GM21367 (cell line): Measurements from ENCODE around the gene GSE1.

Source experiments
- ATAC-seq: cut with Tn5 transposase; IDR thresholded peaks from one replicate; pipeline ENCODE4 v1.9.1; 2021; ENCODE audit not compliant: unreplicated experiment

Gene GSE1

GRCh38 chr16:85696781-85697180 is 83.7 kb downstream of the GSE1 start:
- ATAC-seq: no peak

GRCh38 chr16:85697431-85697830 is 84.3 kb downstream of the GSE1 start:
- no peak for ATAC-seq

DNA sequence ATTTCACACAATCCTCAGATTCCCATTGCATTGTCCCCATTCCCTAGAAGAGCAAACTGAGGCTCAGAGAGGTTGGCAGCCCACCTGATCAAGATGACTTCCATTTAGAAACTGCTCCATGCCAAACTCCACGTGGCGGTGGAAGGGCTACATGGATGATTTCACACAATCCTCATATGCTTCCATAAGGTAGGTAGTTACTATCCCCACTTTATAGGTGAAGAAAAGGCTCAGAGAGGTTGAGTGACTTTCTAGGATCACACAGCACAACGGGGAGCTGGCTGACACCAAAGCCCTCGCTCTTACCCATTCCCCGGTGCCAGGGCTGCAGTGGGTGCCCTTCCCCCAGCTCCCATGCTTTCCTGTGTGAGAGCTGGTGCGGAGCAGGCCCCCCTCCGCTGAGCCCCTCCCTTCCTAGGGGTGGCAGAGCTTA is 85.4 kb downstream of the GSE1 start:
- ATAC-seq: no peak

DNA sequence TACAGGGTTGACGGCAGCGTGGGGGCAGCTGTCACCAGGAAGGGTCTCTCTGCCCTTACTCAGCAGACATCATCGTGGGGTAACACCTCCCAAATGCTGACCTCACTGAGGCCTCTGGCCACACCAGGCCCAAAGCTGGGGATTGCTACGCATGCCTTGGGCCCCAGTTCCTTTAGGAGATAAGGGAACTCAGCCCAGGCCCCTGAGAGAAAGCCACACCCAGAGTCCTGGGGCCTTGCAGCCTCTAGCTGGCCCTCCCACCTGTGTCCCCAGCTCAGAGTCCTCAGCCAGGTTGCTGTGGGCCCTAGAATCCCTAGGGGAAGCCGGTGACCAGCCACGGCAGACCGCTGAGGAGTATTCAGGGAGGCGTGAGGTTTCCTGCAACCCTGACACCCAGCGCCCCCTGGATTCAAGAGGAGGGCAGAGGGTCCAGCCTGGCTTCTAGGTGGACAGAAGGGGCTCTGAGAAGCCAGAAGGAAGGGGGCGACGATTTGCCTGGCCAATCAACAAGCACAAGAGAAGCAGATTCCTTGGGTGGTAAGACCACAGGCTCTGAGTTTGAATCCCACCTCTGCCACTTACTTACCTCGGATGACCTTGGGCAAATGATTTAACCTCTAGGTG is 85.9 kb downstream of the GSE1 start:
- no peak for ATAC-seq

DNA sequence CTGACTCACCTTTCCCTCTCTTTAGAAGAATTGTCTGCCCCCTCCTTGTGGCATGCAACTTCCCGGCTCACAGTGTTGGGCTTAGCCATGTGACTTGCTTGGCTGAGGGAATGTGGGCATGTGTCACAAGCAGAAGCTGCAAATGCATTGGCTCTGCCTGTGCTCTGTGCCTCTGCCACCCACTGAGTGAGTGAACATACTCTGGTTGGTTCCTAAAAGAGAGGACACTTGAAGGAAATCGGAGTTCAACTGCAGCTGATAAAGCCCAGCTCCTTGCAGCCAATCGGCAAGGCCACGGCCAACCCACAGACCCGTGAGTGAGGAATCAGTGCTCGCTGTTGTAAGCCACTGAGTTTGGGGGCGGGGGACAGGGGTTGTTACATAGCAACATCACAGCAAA is 86.5 kb downstream of the GSE1 start:
- no peak for ATAC-seq

DNA sequence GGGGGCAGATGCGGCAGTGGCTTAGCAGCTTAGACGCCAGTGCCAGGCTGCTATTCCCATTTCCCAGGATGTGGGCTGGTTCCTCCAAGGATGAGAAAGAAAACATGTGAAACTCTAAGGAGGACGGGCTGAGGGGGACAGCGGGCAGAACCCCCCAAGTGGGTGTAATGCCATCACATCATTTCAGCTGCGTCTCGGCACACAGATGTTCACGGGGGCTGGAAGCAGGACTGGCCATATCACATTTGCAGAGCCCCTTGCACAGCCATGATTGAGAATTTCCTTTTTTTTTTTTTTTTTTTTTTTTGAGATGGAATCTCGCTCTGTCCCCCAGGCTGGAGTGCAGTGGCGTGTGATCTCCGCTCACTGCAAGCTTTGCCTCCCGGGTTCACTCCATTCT is 90.9 kb downstream of the GSE1 start:
- ATAC-seq: no peak

DNA sequence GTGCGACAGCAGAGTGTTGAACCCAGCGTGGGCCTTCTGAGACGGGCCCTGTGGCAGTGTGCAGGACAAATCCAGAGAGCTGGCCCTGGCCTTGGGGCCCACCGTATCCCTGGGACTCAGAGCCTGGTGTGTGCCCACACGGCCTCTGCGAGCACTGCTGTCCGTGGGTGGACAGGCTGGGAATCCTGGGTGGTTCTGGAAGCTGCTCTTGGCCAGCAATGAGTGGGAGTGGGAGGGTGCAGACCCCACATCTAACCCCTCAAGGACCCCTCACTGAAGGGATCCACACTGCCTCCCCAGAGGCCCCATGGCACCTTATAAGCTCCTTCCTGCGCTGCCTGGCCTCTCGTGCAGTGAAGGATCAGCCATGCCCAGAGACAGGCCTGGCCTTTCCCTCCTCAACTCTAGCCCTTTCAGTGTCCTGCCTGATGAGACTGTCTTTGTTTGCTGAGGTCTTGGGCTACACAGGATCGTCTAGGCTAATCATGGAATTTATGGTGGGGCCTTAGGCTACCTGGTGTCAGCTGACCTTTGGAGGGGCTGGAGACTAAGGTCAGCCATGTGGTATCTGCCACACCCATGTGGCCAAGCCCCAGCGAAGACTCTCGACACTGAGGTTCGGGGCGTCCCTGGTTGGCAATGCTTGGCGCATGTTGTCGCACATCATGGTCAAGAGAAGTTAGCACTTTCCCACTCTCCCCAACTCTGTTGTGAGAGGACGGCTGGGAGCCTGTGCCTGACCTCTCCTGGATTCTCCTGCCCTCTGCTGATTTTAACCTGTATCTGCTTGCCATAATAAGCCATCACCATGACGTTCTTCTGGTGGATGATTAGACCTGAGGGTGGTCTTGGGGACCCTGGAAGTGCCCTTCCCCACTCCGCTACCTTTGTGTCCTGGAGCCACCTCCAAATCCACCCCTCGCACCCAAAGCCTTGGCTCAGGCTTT is 92.1 kb downstream of the GSE1 start:
- ATAC-seq: no peak

DNA sequence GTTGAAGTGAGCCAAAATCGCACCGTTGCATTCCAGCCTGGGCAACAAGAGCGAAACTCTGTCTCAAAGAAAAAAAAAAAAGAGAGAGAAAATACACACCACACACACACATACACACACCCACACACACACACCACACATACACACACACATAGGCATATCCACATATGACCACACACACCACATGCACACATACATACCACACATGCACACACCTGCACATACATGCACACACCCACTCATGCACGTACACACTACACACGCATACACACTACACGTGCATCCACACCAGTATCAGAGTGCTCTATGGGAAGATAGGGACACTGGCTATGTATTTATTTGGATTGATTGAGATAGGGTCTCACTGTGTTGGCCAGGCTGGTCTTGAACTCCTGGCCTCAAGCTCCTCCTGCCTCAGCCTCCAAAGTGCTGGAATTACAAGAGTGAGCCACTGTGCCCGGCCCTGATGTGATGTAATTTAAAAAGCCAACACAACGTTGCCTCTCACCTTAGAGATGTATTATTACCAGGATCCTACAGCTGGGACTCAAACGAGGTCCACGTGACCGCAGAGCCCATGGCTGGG is 93.4 kb downstream of the GSE1 start:
- ATAC-seq: no peak

DNA sequence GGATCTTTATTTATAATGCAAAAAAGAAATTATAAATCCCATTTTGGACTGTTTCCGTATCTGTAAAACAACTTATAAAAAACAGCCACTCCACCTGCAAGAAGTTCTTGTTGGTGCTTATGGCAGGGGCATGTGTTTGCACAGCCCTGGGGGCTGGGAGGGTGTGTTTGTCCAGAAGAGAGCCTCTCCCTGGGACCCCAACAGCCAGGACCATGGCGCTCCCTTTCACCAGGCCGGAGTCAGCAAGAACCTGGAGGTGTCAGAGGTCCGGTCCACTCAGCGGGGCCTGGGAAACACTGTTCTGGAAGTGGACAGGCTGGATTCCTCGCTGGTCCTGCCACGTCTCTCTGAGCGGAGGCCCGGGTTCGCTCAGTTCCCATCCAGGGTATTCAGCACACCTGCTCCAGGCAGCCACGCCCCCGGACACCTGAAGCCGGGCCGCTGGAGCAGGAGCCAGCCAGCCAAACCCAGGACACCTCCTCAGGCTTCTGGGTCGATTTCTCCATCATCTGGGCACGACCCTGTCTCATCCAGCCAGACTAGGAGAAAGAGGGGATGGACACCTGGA is 94.5 kb downstream of the GSE1 start:
- ATAC-seq: no peak

GRCh38 chr16:85708338-85708737 is 95.2 kb downstream of the GSE1 start:
- ATAC-seq: no peak

GRCh38 chr16:85709766-85710585 is 96.9 kb downstream of the GSE1 start:
- no peak for ATAC-seq

- ATAC-seq: no peak
Measured at GRCh38 chr16:85710732-85711131, 97.6 kb downstream of the GSE1 start.

GRCh38 chr16:85711982-85712587 is 99.0 kb downstream of the GSE1 start:
- ATAC-seq: no peak

GRCh38 chr16:85712801-85713200 is 99.7 kb downstream of the GSE1 start:
- no peak for ATAC-seq

- no peak for ATAC-seq
Measured at GRCh38 chr16:85715169-85716021, 102.3 kb downstream of the GSE1 start.

GRCh38 chr16:85716022-85716679 is 103.0 kb downstream of the GSE1 start:
- no peak for ATAC-seq

DNA sequence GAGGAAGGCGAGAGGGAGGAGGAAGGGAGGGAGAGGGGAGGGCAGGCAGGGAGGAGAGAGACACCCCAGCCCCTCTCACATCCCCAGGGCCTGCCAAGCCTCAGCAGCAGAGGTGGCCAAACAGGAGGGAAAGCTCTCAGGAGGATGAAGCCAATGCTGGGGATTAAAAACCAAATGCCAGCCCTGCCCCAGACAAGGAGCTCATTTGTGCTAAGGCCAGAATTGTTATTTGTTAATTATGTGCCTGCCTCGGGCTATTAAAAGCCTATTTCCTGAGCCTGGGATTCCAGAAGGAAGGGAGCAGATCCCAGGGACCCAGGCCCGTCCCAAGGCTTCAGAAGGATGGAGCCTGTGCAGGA is 103.5 kb downstream of the GSE1 start:
- ATAC-seq: no peak

DNA sequence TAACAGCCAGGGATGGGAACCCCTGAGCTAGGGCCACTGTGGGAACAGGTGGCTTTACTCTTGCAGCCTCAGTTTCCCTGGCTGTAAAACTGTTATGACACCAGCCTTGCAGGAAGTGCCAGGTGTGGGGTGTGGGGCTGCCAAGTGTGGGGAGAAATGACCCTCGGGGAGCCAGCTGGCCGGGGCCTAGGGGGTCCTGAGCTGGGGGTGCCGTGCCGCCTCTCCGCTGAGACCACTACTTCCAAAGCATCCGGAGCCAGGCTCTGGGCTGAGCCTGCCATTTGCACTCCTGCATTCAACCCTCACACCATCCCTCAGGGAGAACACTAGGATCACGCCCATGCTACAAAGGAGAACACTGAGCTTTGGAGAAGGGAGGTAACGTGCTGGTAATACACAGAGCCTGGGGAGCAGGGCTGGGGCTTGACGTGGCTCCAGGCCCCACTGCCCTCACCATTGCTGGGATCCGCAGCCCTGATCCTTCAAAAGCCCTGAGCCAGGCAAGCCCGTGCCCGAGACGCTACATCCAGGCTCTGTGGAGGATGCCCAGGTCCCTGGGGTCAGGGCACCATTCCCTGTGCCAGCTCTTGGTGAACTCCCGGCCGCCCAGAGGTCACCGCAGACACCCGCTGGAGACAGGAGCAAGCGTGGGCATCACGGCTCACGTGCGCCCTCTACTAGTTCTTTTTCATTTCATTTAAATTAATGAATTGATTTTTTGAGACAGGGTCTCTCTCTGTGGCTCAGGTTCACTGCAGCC is 104.5 kb downstream of the GSE1 start:
- no peak for ATAC-seq
